HT-29 (cell line): ENCODE data around the gene ARHGAP5. TPM values are rescaled to one million over a fixed set of nuclear protein-coding genes. Genes with fewer than 3 reads are reported as not detected.
"Not testable (repeated sequence)": the region's sequence is repeated elsewhere in the genome, so short reads cannot be mapped to it uniquely, and the experiment has no call there.

ENCODE experiments used
- DNase-seq: peaks from one replicate; pipeline ENCODE4 v3.0.0-alpha.2; 2015; ENCODE audit warnings: low spot score
- total RNA-seq: library from RNA; depleted of rRNA; stranded (reverse); fragments of >200 nt; shearing (Covaris generic); gene quantifications from 2 replicates; pipeline ENCODE4 v1.2.3, GENCODE V29; 2014

ARHGAP5 gene
- total RNA-seq, 1 experiment from 2014 or later = 30.3 TPM

DNA sequence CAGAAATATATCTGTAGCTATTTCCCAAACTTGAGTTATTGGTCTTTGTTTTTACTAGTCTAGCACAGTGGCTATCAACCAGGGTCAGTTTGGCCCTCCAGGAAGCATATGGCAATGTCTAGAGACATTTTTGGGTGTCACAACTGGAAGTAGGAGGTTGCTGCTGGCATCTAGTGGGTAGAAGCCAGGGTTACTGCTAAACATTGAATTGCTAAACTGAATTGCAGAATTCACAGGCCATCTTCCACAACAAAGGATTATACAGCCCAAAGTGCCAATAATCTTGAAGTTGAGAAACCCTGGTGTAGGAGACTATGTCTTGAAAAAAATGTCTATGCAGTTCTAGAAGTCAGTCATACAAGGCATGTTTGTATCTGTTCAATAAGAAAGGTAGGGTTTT is 27.7 kb downstream of the ARHGAP5 start:
- no peak for DNase-seq

DNA sequence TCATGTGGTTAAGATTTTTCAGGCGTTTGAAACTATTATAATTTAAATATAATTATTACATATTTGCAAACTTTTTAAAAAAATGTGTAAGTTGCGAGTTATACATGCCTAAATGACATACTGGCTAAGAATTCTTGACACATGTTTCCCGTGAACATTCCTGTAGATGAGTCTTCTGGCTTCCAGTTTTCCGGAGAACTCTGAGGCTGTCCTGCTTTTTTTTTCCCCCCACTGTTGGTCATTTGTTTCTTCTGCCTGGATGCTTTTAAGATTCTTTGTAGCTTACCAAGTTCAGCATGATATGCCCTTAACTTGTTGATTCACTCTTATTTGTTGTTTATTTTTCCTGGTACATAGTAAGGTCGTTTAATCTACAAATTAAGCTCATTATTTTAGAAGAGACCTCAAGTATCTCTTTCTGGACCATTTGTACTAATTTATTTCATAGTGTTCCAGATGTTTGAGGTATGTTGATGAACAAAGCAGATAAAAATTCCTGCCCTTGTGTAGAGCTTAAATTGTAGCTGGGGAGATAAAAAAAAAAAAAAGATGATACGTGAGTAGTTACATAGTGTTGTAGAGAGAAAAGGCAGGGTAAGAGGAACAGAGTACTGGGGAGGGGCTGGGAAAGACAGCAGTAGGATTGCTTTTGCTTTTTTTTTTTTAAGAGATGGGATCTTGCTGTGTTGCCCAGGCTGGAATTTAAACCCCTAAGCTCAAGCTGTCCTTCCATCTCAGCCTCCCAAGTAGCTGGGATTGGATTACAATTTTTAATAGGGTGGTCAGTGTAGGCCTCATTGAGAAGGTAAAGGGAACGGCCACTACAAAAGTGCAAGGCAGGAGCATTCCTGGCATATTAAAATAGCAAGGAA is 32.8 kb downstream of the ARHGAP5 start:
- no peak for DNase-seq

DNA sequence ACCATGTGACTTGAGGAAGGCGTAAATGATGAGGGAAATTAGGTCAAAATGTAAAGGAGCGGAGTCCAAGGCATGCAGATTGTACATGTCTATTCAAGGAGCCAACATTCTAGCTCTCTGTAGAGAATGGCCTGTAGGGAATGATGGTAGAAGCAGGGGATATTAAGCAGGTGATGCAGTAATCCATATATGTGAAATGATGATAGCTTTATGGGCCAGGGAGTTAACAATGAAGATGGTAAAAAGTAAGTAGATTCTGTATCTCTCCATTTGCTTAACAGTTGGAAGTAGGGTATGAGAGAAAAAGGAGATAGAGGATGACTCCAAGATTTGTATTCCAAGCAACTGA is 33.4 kb downstream of the ARHGAP5 start:
- no peak for DNase-seq

DNA sequence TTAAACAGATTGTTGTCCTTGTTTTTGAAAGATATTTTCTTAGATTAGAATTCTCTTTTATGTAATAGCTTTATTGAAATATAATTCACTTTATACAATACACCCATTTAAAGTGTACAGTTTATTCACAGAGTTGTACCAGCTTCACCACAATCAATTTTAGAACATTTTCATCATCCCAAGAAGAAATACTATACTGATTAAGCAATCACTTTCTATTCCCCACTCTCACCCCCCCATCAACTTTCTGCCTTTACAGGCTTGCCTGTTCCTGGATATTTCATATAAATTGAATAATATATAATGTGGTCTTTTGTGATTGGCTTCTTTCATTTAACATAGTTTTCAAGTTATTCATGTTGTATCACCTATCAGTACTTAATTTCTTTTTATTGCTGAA is 44.4 kb downstream of the ARHGAP5 start:
- DNase-seq = no peak

DNA sequence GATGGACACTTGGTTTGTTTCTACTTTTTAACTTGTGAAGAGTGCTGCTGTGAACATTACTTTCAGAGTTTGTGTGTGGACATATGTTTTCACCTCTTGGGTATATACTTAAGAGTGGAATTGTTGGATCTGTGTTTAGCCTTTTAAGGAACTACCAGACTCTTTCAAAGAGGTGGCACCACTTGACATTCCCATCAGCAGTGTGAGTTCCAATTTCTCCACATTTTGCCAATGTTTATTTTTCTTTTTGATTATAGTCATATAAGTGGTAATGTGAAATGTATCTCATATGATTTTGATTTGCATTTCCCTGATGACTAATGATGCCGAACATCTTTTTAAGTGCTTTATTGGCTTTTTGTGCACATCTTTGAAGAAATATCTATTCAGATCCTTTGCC is 44.8 kb downstream of the ARHGAP5 start:
- DNase-seq = no peak

DNA sequence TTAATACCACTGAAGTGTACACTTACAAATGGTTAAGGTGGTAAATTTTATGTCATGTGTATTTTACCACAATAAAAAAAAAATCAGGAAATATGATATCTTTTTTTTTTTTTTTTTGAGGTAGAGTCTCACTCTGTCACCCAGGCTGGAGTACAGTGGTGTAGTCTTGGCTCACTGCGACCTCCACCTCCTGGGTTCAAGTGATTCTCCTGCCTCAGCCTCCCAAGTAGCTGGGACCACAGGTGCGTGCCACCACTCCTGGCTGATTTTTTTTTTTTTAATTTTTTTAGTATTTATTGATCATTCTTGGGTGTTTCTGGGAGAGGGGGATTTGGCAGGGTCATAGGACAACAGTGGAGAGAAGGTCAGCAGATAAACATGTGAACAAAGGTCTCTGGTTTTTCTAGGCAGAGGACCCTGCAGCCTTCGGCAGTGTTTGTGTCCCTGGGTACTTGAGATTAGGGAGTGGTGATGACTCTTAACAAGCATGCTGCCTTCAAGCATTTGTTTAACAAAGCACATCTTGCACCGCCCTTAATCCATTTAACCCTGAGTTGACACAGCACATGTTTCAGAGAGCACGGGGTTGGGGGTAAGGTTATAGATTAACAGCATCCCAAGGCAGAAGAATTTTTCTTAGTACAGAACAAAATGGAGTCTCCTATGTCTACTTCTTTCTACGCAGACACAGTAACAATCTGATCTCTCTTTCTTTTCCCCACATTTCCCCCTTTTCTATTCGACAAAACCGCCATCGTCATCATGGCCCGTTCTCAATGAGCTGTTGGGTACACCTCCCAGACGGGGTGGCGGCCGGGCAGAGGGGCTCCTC is 50.0 kb downstream of the ARHGAP5 start:
- not testable (repeated sequence) for DNase-seq

DNA sequence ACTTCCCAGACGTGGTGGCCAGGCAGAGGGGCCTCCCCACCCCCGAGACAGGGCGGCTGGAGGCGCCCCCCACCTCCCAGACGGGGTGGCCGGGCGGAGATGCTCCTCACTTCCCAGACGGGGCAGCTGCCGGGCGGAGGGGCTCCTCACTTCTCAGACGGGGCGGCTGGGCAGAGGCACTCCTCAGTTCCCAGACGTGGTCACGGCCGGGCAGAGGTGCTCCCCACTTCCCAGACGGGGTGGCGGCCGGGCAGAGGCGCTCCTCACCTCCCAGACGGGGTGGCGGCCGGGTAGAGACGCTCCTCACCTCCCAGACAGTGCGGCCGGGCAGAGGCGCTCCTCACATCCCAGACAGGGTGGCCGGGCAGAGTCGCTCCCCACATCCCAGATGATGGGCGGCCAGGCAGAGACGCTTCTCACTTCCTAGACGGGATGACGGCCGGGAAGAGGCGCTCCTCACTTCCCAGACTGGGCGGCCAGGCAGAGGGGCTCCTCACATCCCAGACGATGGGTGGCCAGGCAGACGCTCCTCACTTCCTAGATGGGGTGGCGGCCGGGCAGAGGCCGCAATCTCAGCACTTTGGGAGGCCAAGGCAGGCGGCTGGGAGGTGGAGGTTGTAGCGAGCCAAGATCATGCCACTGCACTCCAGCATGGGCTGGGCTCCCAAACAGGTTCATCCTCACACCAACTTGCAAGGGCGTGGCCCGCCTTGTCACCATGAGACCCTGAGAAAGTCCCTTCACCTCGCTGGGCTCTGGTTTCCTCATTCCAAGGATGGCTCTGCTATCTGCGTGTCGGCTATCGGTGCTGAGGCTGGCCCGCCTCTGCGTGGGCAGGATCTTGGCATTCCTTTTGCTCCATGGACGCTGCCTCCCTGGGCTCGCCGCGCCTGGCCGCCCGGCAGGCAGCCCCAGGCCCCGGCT is 50.9 kb downstream of the ARHGAP5 start:
- not testable (repeated sequence) for DNase-seq

DNA sequence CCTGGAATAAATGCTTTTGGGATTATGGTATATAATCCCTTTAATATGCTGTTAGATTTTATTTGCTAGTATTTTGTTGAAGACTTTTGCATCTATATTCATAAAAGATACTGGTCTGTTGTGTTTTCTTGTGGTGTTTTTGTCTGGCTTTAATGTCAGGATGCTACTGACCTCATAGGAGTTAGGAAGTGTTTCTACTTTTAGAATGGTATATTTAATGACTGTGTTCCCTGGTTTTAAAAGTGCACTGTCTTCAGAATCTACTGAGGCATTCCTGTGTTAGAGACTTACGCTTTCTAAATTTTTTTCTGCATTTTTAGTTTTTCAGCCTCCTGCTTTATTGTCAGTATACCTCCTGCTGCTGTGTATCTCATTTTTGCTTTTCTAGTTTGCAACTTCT is 51.6 kb downstream of the ARHGAP5 start:
- no peak for DNase-seq

DNA sequence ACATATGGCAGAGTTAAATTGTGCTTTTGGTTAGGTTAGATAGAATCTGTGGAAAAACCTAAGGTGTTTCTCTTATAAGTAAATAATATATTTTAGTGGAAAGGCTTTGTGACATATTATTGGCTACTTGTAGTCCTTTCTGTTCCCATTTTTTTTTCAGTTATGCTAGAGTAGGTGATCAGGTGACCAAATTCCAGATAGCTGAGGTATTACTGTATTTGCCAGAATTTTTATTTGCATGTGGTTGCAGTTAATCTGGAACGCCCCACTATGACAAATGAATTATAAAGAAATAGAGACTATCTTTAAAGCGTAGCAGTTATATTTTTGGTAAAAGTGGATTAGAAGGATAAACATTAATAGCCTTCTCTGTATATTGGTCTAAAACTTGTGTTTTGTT is 52.0 kb downstream of the ARHGAP5 start:
- DNase-seq = no peak

DNA sequence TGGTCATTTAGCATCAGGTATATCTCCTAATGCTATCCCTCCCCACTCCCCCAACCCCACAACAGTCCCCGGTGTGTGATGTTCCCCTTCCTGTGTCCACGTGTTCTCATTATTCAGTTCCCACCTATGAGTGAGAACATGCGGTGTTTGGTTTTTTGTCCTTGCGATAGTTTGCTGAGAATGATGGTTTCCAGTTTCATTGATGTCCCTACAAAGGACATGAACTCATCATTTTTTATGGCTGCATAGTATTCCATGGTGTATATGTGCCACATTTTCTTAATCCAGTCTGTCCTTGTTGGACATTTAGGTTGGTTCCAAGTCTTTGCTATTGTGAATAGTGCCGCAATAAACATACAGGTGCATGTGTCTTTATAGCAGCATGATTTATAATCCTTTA is 54.6 kb downstream of the ARHGAP5 start:
- not testable (repeated sequence) for DNase-seq

DNA sequence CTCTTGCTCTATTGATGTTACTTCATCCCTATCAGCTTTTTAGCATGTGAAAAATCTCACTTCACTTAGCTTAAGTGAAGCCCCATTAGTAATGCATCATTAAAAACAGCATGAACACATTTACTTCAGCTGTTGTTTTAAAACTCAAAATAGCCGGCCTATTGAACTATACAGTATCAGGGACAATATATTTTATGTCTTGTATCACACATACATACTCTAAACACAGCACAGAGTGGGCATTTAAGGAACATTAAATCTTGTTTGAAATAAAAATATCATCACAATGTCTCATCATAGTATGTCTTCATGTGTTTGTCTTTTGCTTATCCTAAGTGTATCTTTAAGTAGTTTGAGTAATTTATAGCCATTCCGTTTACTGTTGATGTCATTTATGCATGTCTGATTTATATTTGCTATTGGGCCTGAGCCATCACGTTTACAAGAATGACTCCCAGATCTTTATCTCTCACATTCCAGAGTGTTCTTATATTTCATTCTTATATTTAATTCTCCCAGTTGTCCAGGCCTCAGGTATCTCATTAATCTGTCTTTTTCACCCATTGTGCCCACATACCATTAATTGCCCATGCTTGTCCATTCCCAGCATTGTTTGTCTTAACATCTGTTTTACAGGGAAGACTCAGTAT is 57.5 kb downstream of the ARHGAP5 start:
- peak; percentile 7 for DNase-seq

DNA sequence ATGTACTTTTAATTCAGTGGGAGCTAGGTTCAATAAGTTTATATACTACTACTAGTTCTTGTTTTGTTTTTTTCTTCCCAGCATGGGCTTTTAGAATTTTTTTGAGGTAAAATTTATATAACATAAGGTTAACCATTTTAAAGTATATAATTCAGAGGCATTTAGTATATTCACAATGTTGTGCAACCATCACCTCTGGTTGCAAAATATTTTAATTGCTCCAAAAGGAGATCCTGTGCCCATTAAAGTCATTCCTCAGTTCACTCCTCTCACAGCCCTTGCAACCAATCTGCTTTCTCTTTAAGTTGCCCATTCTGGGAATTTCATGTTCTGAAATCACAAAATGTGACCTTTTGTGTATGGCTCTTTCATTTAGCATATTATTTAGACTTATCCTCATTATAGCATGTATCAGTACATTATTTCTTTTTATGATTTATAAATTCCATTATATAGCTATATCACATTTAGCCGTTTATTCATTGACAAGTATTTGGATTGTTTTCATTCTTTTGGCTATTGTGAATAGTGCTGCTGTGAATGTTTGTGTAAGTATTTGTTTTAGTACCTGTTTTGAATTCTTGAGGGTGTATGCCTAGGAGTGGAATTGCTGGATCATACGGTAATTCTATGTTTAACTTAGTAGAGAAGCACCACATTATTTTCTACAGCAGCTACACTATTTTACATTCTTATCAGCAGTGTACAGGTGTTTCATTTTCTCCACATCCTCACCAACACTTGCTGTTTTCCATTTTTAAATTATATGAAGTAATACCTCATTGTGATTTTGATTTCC is 59.1 kb downstream of the ARHGAP5 start:
- DNase-seq = no peak

DNA sequence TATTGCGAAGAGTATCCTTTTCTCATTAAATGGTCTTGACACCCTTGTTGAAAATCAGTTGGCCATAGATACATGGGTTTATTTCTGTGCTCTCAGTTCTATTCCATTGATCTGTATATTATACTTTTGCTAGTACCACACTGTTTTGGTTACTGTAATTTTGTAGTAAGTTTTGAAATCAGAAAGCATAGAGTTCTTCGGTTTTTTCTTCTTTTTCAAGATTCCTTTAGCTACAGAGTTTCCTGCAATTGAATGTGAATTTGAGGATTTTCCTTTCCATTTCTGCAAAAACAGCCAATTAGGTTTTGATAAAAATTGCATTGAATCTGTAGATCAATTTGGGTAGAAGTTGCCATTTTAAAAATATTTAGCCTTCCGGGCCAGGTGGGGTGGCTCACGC is 60.2 kb downstream of the ARHGAP5 start:
- no peak for DNase-seq

DNA sequence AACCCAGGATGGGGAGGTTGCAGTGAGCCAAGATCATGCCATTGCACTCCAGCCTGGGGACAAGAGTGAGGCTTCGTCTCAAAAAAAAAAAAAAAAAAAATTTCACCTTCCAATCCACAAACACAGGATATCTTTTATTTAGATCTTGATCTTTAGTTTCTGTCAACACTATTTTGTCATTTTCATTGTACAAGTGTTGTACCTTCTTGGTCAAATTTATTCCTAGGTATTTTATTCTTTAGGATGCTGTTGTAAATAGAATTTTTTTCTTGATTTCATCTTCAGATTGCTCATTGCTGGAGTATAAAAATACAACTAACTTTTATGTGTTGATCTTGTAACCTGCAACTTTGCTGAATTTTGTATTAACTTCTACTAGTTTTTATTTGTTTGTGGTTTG is 60.8 kb downstream of the ARHGAP5 start:
- no peak for DNase-seq

DNA sequence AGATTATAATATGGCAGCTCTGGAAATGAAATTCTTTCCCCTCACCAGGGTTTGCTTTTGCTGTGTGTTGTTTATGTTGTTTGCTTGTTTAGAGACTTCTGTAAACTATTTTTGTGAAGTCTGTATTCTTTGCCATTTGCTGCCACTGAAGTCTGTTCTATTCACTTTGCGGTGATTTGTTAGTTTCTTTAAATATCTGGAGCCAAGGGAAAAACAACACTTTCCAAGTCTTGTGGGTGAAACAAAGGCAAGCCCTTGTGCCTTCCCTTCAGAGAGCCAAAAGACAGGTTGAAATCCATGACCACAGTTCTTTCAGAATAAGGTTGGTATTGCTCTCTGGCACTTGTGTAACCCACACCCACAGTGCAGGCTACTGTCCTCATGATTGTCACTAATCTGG is 65.2 kb downstream of the ARHGAP5 start:
- no peak for DNase-seq

DNA sequence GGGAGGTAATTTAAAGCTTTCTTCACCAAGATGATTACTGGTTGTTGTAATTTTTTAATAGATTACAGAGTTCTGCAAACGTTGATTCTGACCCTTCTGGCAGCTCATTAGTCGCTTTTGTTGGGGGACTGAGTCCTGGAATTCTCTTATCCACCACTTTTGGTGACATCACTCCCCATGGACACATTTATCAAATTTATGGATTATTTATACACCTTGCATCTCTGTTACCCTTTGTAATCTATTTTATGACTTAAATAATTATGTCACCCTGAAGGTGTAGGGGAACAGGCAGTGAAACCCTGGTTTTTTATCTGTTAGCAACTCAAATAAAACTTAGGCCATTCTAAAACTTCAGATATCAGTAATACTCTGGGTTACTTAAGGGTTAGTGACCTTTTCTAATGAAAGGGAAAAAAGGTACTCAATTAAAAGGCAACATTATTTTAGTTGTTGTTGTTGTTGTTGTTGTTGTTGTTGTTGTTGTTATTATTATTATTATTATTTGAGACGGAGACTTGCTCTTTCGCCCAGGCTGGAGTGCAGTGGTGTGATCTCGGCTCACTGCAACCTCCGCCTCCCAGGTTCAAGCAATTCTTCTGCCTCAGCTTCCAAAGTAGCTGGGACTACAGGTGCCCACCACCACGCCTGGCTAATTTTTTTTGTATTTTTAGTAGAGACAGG is 65.8 kb downstream of the ARHGAP5 start:
- no peak for DNase-seq

DNA sequence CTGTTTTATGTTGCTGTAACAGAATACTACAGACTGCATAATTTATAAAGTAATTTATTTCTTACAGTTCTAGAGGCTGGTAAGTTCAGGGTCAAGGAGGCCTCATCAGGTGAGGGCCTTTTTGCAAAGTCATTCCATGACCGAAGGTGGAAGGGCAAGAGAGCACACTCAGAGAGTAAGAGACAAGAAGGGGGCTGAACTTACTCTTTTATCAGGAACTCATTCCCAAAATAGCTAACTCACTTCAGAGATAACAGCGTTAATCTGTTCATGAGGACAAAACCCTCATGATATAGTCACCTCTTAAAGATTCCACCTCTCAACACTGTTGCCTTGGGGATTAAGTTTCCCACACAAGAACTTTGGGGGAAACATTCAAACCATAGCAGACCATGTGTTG is 73.3 kb downstream of the ARHGAP5 start:
- no peak for DNase-seq

DNA sequence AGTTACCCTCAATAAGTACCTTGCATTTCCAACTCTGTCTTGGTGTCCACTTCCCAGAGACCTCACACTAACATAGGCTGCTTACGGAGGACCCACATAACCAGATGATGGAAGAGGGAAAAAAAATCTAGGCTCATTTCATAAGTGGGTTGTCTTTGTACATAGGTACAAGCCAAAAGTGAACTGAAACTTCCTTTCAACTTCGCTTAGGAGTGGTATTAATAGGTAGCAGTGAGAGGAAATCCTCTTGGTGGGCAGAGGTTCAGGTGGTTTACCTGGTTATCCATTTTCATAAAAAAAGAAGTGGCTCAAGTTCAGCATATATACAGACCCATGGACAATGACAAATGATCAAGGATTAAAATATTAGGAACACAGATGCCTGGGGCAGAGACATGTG is 88.9 kb downstream of the ARHGAP5 start:
- DNase-seq = no peak

DNA sequence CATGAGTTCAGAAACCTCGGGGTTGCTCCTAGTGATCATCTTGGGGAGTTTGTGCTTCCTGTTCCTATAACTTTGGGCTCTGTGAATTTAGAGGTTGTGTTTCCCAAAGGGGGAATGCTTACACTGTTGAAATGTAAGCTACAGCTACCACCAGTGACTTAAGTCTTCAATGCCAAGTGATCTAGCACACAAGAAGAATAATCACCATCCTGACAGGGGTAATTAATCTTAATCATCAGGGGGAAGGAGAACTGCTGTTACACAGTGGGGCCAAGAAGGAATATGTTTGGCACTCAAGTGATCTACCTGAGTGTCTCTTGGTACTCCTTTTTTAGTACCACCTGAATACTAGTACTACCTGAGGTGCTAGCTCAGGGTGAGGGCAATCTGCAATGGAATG is 89.8 kb downstream of the ARHGAP5 start:
- no peak for DNase-seq

DNA sequence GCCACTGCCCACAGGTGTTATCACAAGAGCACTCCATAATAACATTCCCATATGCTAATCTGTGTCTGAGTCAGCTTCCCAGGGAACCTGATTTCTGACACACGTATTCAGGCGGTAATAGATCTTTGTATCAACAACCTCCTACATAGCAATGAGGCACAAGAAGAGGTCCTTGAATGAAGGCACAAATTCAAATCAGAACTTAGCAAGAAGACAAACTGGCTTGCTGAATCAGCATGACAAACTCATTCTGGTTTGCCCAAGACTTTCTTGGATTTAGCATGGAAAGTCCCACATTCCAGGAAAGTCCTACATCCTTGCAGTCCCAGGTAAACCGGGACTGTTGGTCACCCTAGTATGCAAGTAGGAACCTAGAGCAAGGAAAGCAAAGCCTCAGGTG is 90.8 kb downstream of the ARHGAP5 start:
- no peak for DNase-seq
